GM18861 (cell line): ENCODE data around the gene LRRC58.

ENCODE experiments used
- ATAC-seq: cut with Tn5 transposase; IDR thresholded peaks from one replicate; pipeline ENCODE4 v1.9.1; 2021; ENCODE audit not compliant: unreplicated experiment

Gene LRRC58

GRCh38 chr3:120281261-120281660, 67.9 kb downstream of the LRRC58 start:
- ATAC-seq, result no peak

GRCh38 chr3:120280566-120280965, 68.6 kb downstream of the LRRC58 start:
- ATAC-seq, result no peak

GRCh38 chr3:120280026-120280425, 69.1 kb downstream of the LRRC58 start:
- ATAC-seq, result no peak

GRCh38 chr3:120276767-120277166, 72.4 kb downstream of the LRRC58 start:
- ATAC-seq, result no peak

- no peak for ATAC-seq
These were observed 73.5 kb downstream of the LRRC58 start for GRCh38 chr3:120275618-120276017.

GRCh38 chr3:120274739-120275167, 74.4 kb downstream of the LRRC58 start:
- no peak for ATAC-seq
